ENCODE results near the gene GSN.

Gene GSN

DNA sequence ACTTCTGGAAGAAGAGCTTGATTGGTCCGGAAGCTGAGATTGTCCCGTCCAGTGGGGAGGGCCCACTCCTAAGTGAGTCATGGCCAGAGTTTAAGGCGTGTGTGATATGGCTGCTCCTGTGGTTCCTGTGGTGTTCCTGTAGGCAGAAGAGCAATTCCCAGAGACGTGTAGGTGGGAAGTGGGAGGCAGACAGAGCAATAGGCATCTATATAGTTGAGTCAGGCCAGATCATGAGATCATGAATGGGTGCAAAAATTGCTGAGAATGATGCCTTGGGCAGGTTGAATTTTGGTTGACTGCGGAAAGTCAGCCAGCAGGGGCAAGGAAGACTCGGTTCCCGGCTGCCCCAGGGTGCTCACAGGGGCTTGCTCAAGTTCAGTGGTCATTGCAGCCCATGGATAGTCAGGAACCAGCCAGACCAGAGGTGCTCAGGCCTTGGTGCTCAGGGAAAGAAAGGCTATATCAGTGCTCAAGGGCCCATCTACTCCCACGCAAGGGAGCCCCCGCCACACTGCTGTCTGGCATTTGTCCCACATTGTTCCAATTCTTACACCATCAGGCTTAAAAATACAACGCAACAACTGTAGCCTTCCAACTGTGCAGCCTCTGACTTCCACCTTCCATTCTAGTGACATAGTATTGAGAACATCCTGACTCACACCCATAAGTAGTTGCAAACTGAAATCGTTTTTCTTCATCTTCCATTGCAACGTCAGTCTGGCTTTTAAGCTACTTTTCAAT, 21.0 kb upstream of the GSN start:
- DNase-seq: no peak

DNA sequence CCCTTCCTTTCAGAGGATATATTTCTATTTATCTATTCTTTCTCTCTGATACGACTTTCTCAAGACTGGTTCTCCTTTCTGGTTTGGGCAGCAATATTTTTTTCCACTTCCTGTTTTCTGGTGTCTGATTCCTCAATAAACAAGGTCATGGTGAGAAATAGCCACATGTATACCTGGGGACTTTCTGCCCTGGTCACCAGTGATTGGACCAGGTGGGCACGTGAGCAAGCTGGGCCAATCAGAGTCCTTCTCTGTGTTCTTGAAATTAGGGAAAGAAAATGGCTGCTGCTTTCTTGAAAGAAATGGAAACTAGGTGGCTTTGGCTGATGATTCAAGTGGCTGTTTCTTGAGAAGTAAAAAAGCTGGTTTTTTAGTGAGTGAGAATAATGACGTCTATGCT, 18.4 kb upstream of the GSN start:
- DNase-seq: no peak

GRCh38 chr9:121252104-121252851, 15.7 kb upstream of the GSN start:
- no peak for DNase-seq

GRCh38 chr9:121253162-121253561, 14.8 kb upstream of the GSN start:
- DNase-seq: no peak

- DNase-seq: no peak
Observed at GRCh38 chr9:121253821-121254501, 14.0 kb upstream of the GSN start.

- DNase-seq: no peak
Observed at GRCh38 chr9:121259498-121259897, 8.5 kb upstream of the GSN start.

DNA sequence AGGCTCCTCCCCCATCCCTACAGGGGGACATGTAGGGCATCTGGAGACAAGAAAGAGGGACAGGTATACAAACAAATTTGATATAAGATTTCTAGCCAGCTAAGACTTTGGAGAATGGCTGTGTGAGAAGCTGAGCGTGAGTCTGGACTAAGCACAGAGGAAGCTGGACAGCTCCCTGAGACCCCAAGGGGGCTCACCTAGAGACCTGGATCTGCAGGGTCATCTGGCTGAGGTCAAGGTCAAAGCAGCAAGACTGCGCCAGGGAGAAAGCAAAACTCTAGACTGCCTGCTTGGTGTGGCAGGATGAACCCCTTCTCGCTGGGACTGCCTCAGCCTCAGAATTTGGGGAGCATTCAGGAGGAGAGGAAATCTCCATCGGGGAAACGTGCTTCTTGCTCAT, 8.0 kb upstream of the GSN start:
- DNase-seq: no peak

GRCh38 chr9:121260457-121261106, 7.4 kb upstream of the GSN start:
- no peak for DNase-seq

- no peak for DNase-seq
Observed at GRCh38 chr9:121261107-121261460, 6.9 kb upstream of the GSN start.

- no peak for DNase-seq
Observed at GRCh38 chr9:121261755-121262154, 6.2 kb upstream of the GSN start.

GRCh38 chr9:121262423-121262822, 5.5 kb upstream of the GSN start:
- no peak for DNase-seq

GRCh38 chr9:121262953-121263352, 5.0 kb upstream of the GSN start:
- DNase-seq: no peak

DNA sequence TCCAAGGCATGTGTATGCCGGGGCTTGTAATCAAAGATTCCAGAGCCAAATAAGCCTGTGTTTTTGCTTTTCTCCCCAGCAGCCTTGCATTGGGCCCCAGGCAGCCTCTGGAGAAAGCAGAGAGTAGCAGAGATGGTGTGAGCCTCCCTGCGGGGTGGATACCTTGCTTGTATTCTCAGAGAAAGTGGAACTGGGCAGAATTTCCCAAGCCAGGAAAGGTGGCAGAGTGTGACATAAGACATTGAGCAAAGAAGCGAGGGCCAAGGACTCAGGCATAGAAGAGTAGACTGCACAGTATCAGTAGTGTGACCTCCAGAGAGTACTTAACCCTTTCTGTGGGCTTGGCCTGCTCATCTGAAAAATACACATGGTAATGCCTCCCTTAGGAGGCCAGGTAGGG, 1.6 kb upstream of the GSN start:
- no peak for DNase-seq

DNA sequence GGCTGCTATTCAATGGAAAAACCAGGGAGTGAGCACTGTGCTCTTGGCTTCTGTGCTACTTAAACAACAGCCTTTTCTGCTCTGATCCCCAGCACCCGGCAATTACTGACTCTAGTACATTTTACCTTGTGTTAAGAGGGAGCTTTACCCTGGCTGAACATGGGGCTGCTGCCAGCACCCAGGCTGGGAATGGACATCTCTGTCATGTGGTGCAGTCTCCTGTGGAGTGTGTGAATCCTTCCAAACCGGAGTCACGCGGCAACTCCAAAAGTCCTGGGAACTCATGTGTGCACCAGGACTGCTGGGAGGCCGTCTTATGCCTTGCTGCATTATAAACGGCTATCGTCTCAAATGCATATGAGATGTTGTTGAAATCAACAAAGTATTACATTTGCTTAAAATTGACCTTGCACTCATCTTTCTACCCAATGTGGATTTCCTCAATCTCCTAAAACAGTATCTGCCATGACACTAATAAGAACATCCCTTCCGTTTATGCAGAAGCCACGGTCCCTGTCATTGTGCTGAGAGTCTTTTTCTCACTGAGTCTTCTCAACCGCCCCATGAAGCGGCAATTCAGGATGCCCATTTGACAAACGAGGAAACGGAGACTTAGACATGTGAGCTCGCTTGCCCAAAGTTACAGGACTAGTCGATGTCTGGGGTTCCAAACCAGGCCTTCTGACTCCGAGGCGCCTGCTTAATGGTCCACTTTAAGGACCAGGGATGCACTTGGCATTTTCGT, 884 bp upstream of the GSN start:
- DNase-seq: no peak

DNA sequence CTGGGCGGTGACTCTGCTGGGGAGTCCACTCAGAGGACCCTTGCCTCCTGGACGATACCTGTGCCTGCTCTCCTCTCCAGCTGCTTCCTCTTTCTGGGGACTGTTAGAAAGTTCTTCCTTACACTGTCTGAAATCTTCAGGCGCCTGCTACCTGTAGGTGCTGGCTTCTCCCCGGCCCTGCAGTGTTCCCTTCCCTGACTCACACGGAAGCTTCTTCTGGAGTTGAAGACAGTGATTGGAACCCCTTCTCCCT, 562 bp downstream of the GSN start:
- DNase-seq: no peak

DNA sequence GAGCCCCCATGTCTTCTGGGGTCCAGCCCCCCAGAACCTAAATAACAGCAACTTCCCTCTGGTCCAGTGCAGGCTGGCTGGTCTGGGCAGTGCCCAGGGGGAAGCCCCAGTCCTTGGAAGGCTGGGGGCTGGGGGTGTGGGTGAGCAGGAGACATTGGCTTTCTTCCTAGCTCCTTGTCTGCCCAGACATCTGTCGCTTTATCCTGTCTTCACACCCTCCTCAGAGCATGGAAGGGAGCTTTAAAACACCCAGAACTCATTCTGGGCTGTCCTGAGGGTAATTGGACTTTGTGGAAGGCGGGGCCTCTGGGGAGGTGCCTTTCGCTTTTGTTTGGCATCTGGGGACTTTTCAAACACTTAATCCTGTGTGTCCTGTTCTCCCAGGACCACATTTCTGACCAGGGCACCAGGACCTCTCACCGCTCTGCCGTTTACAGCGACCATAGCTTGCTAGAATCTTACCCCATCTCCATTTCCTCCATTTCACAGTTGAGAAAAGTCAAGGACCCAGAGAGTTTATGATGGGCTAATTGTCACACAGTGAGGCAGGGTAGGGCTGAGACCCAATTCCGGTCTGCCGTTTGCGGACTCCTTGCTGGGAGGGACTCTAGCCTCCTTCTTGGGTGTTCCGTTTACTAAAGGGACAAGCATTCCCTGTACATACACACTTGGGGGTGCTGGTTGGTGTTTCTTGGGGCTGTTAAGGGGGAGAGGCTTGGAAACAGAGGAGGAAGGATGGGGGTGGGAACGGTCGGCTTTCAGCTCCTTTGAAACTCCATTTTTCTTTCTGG, 1.1 kb downstream of the GSN start:
- DNase-seq: no peak

- DNase-seq: no peak
Observed at GRCh38 chr9:121269642-121270254, 1.8 kb downstream of the GSN start.

- DNase-seq: no peak
Observed at GRCh38 chr9:121271368-121272341, 3.7 kb downstream of the GSN start.

GRCh38 chr9:121272401-121272948, 4.5 kb downstream of the GSN start:
- no peak for DNase-seq

DNA sequence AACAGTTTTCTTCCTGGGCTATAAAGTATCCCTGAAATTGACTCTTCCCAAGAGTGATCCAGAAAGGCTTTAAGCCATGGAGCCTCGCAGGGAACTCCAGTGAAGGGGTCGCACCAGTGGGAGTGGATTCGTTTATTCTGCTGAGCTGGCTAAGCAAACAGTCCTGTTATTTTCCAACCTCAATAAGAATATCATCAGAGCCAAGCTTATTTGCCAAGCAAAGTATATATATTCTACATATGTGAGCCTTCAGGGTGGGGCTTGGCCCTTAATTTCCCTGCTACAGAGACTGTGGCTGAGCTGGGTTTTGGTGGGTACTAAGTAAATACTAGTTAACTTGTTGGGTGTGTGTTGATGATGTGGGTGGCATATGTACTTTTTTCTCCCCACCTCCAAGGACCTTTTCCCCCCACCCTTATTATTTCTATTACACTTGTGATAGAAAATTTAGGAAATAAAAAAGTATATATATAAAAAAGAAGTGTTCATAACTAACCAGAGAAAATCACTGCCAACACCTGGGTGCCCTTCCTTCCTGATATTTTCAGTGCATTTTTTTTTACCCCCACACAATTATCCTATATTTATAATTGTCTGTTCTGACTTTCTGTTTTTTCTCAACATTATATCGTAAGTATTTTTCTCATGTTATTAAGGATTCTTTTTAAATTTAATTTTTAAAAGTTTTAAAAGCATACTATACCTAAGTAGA, 5.3 kb downstream of the GSN start:
- DNase-seq: no peak

All from GOT3 (cell line).